Measurements from ENCODE around the gene ARID4B. TPM values are rescaled to one million over a fixed set of nuclear protein-coding genes. Genes with fewer than 3 reads are reported as not detected.

Gene ARID4B
- total RNA-seq, 4 donors from 2014 or later, result 11.5 to 18.8 (median 16.5) TPM

GRCh38 chr1:235213752-235214151, 114.2 kb downstream of the ARID4B start:
- TF ChIP-seq POLR2A (IDR thresholded peaks at IDR 0.05), result no peak
- TF ChIP-seq CTCF (IDR thresholded peaks at IDR 0.05 in 4 of 5, conservative IDR thresholded peaks at IDR 0.05 in 1 of 5), result no peak
- Histone ChIP-seq H3K4me3 (no peak overlapping the region), H3K36me3 (peaks cover 0 to 33% of the 10 kb centered on the region in 2 donors), H3K27me3 (no peaks in the 10 kb centered on the region), H3K4me1 (no peaks in the 10 kb centered on the region), H3K9me3 (no peaks in the 10 kb centered on the region), H3K27ac (no peak overlapping the region)
- intact Hi-C loops (cut with DNase I; ENCODE audit: low total_unique reads), result no loop called here
- in situ Hi-C loops (cut with MboI; ENCODE audit: low sequenced_read_pairs in 4 of 4), result no loop called here
- no peak for DNase-seq
- no peak for ATAC-seq

DNA sequence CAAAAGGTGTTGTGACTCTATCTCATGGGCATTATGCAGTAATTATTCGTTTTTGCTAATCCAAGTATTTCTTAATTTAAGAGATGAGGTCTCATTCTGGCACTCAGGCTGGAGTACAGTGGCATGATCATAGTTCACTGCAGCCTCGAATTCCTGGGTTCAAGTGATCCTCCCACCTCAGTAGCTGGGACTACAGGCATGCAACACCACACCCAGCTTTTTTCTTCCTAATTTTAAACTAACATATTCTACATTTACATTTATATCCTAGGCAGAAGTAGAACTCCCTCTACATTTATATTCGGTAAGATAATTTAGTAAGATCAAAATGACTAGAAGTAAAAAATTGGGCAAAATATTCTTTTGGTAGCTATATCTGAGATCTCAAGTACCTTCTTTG, 116.5 kb downstream of the ARID4B start:
- H3K36me3 ChIP-seq, result peaks cover 0 to 33% of the 10 kb centered on the region in 2 donors
- H3K9me3 ChIP-seq, result no peaks in the 10 kb centered on the region
- intact Hi-C loops (cut with DNase I; ENCODE audit: low total_unique reads), result no loop called here

GRCh38 chr1:235207209-235207565, 120.8 kb downstream of the ARID4B start:
- Histone ChIP-seq H3K27ac (no peak overlapping the region), H3K4me3 (no peak overlapping the region), H3K9me3 (no peaks in the 10 kb centered on the region), H3K36me3 (peaks cover 0 to 15% of the 10 kb centered on the region in 2 donors), H3K4me1 (no peaks in the 10 kb centered on the region), H3K27me3 (no peaks in the 10 kb centered on the region)
- no peak for DNase-seq
- in situ Hi-C loops (cut with MboI; ENCODE audit: low sequenced_read_pairs in 4 of 4), result no loop called here
- no peak for TF ChIP-seq CTCF (IDR thresholded peaks at IDR 0.05 in 4 of 5, conservative IDR thresholded peaks at IDR 0.05 in 1 of 5)
- no peak for TF ChIP-seq POLR2A (IDR thresholded peaks at IDR 0.05)
- intact Hi-C loops (cut with DNase I; ENCODE audit: low total_unique reads), result no loop called here
- ATAC-seq, result no peak

More for the DNA sequence above, 116.5 kb downstream of the ARID4B start:
- no peaks in the 10 kb centered on the region for H3K27me3 ChIP-seq
- no peak overlapping the region for H3K4me3 ChIP-seq
- H3K27ac ChIP-seq, result no peak overlapping the region
- ATAC-seq (no peak), DNase-seq (no peak)
- no peak for TF ChIP-seq CTCF (IDR thresholded peaks at IDR 0.05 in 4 of 5, conservative IDR thresholded peaks at IDR 0.05 in 1 of 5)
- no peaks in the 10 kb centered on the region for H3K4me1 ChIP-seq
- in situ Hi-C loops (cut with MboI; ENCODE audit: low sequenced_read_pairs in 4 of 4), result no loop called here

GRCh38 chr1:235206533-235207208, 121.3 kb downstream of the ARID4B start:
- peaks cover 0 to 11% of the 10 kb centered on the region in 2 donors for H3K36me3 ChIP-seq

More at GRCh38 chr1:235206533-235207208, 121.3 kb downstream of the ARID4B start:
- TF ChIP-seq POLR2A (IDR thresholded peaks at IDR 0.05), result no peak
- TF ChIP-seq CTCF (IDR thresholded peaks at IDR 0.05 in 4 of 5, conservative IDR thresholded peaks at IDR 0.05 in 1 of 5), result no peak
- DNase-seq, result no peak
- Histone ChIP-seq H3K27me3 (no peaks in the 10 kb centered on the region), H3K4me3 (no peak overlapping the region), H3K4me1 (no peaks in the 10 kb centered on the region), H3K9me3 (no peaks in the 10 kb centered on the region), H3K27ac (no peak overlapping the region)
- no peak for ATAC-seq
- in situ Hi-C loops (cut with MboI; ENCODE audit: low sequenced_read_pairs in 4 of 4) (no loop called here), intact Hi-C loops (cut with DNase I; ENCODE audit: low total_unique reads) (no loop called here)
